HCT116 (cell line): ENCODE data around the gene ANKRD39.

Experiments used
- CEBPB ChIP-seq: IDR thresholded peaks from 2 replicates; pipeline ENCODE4 v1.6.1; 2012; ENCODE audit warnings: low read depth
- MAX ChIP-seq: IDR thresholded peaks from 2 replicates; pipeline ENCODE4 v1.6.1; 2012

- TF ChIP-seq MAX (no peak), CEBPB (no peak)
Observed at GRCh38 chr2:96835830-96836229, 22.0 kb downstream of the ANKRD39 start.
